ENCODE measurements around the gene VWA5B1.

DNA sequence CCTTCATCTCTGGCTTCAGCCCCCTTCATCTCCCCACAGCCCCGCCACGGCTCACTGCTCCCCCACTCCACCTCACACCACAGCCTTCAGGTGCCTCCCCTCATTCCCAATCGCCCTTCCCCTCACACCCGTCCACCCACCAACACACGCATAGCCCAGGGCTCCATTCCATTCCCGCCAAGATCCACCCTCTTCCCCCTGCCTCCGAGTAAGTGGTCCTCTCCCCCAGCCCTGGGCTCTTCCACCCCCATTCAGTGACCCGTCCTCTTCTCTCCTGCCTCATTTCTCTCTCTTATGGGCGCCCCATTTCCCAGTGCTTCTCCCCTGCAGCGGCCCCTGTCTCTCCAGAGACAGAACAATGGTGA lies 53.2 kb downstream of the VWA5B1 start:
- TF ChIP-seq, protein P1, sequence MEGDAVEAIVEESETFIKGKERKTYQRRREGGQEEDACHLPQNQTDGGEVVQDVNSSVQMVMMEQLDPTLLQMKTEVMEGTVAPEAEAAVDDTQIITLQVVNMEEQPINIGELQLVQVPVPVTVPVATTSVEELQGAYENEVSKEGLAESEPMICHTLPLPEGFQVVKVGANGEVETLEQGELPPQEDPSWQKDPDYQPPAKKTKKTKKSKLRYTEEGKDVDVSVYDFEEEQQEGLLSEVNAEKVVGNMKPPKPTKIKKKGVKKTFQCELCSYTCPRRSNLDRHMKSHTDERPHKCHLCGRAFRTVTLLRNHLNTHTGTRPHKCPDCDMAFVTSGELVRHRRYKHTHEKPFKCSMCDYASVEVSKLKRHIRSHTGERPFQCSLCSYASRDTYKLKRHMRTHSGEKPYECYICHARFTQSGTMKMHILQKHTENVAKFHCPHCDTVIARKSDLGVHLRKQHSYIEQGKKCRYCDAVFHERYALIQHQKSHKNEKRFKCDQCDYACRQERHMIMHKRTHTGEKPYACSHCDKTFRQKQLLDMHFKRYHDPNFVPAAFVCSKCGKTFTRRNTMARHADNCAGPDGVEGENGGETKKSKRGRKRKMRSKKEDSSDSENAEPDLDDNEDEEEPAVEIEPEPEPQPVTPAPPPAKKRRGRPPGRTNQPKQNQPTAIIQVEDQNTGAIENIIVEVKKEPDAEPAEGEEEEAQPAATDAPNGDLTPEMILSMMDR (IDR thresholded peaks at IDR 0.05; ENCODE audit: low read length) = no peak
- TF ChIP-seq EZH2 (optimal IDR thresholded peaks at IDR 0.05; ENCODE audit: low read depth, low read length) = no peak
